ENCODE results near the gene SREBF2.

DNA sequence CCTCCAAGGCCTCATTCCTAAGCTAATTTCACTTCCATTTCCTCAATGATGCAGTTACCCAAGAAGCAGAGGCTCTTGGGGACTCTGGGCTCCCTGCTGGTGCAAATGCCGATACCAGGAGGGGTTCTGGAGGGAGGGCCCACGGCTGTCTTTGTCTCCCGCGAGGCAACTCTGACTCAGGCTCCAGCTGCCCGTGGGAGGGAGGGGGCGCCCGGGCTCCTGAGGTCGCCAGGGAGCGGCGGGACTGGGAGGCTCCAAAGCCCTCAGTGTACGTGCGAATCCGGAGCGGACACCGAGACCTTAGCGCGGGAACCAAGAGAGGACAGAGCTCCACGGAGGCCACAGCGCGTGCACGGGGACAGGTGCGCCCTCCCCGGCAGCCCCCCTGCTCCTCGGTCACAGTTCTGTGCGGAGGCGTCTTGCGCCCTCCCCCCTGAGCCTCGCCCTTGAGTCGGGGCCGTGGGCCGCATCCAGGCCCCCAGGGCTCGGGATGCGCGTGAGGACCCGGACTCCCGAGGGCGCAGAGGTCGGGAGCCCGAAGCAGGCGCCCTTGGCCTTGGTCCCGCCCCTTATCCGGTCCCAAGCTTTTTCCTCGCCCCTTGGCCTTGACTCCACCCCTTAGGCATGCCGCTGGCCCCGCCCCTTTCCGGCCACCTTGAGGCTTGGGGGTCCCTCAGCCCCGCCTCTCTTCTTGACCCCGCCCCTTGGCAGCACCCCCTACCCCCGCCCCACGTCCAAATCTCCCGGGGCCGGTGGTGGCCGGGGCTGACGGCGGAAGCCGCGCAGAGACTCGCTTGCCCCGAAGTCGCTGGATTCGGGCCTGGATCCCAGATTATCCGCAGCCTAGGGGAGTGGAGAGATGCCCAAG, 86.7 kb downstream of the SREBF2 start:
- TF ChIP-seq, protein P1, sequence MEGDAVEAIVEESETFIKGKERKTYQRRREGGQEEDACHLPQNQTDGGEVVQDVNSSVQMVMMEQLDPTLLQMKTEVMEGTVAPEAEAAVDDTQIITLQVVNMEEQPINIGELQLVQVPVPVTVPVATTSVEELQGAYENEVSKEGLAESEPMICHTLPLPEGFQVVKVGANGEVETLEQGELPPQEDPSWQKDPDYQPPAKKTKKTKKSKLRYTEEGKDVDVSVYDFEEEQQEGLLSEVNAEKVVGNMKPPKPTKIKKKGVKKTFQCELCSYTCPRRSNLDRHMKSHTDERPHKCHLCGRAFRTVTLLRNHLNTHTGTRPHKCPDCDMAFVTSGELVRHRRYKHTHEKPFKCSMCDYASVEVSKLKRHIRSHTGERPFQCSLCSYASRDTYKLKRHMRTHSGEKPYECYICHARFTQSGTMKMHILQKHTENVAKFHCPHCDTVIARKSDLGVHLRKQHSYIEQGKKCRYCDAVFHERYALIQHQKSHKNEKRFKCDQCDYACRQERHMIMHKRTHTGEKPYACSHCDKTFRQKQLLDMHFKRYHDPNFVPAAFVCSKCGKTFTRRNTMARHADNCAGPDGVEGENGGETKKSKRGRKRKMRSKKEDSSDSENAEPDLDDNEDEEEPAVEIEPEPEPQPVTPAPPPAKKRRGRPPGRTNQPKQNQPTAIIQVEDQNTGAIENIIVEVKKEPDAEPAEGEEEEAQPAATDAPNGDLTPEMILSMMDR (IDR thresholded peaks at IDR 0.05): no peak
- TF ChIP-seq EZH2 (IDR thresholded peaks at IDR 0.05; ENCODE audit: borderline replicate concordance, insufficient read depth, low read depth, low read length, poor library complexity, severe bottlenecking): no peak
